GM18907 (cell line): ENCODE results near the gene RPP40.
"Not testable (repeated sequence)": the region's sequence is repeated elsewhere in the genome, so short reads cannot be mapped to it uniquely, and the experiment has no call there.

Experiments used
- ATAC-seq: cut with Tn5 transposase; IDR thresholded peaks from one replicate; pipeline ENCODE4 v1.9.1; 2021; ENCODE audit warnings: mild to moderate bottlenecking, moderate library complexity; ENCODE audit not compliant: unreplicated experiment

Gene RPP40

GRCh38 chr6:5020142-5020541, 16.3 kb upstream of the RPP40 start:
- ATAC-seq: no peak

- ATAC-seq: no peak
Measured at GRCh38 chr6:5014072-5014561, 10.3 kb upstream of the RPP40 start.

- ATAC-seq: no peak
Measured at GRCh38 chr6:5012519-5012918, 8.7 kb upstream of the RPP40 start.

DNA sequence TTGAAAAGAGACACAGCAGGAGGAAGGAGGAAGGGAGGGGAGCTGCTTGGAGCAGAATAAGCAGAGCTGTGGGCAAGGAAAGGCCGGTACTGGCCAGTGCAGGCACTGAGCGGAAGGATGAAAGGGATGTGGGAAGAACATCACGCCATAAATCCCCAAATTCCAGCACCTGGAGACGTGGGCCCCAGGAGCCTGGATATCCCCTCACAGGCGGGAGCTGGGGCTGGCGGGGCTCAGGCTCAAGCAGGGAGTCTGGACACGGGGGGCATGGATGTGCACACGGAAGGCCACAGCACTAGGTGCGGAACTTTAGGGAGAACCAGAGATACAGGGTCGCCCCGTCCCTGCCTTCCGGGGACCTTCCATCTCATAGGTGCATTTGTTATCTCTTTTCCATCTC, 7.5 kb upstream of the RPP40 start:
- no peak for ATAC-seq

DNA sequence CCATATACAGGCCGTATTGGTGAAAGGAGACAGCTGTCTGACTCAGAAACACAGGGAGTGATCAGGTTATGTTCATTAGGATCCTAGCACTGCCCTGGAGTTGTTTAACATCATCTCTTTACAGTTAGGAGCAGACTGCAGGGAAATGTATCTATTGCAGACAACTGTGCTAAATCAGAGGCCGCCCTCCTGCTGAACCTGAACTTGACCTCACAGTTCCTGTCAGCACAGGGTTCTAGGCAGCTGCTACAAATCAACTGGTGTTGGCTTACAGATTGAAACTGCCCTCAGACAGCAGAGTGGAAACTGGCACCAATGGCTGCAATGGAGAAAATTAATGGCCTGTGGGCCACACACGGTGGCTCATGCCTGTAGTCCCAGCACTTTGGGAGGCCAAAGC, 3.7 kb upstream of the RPP40 start:
- ATAC-seq: no peak

DNA sequence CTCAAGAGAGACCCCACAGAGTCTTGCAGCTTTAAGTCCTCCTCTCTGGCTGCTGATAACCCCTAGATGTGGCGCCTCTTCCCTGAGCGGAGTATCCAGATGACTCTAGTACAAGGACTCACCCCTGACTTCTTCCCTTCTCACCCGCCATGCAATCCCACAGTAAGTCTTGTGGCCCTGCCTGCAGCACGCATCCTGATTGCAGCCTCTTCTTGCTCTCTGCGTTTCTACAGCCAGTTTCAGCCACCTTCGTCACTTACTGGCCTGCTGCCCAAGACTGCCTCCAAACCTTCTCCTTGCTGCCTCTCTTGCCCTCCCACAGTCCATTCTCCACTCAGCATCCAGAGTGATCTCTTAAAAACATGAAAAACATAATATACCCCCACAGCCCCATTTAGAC, 2.4 kb upstream of the RPP40 start:
- ATAC-seq: no peak

DNA sequence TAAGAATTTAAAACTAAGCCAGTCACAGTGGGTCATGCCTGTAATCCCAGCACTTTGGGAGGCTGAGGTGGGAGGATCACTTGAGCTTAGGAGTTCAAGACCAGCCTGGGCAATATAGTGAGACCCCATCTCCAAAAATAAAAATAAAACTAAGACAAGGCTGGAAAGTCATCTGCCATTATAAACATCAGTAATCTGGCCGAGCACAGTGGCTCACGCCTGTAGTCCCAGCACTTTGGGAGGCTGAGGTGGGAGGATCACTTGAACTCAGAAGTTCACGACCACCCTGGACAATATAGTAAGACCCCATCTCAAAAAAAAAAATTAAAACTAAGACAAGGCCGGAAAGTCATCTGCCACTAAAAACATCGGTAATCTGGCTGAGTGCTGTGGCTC, 1.2 kb upstream of the RPP40 start:
- not testable (repeated sequence) for ATAC-seq

DNA sequence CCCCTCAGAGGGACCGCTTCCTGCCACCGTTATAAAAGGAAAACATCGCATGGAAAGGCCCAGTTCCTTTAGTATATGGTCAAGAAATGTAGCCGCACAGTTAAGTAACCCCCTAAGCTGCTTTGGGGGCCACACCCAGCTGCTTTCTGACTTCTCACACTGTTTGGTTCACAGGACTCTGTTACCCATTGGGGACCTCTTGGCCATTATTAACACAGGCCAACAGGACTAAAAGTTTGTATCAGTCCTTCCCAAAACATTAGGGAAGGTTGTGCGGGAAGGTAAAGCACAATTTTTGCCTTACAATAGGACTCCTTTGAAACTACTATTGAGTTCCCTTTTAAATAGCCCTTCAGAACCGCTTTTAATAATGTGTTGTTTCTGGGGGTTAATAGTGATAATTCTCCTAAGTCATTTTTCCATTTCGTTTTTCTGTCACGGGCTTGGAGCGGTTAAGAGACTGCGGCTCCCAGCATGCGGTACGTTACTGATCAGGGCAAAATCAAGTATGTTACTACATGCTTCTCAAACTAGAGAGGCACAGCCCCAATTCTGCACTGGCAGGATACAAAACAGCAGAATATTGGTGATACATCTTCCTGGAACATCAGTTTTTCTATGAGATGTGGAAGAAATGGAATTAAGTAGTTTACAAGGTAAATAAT, 668 bp upstream of the RPP40 start:
- ATAC-seq: peak; percentile 9

- no peak for ATAC-seq
Measured at GRCh38 chr6:4999586-4999985, 4.3 kb downstream of the RPP40 start.

DNA sequence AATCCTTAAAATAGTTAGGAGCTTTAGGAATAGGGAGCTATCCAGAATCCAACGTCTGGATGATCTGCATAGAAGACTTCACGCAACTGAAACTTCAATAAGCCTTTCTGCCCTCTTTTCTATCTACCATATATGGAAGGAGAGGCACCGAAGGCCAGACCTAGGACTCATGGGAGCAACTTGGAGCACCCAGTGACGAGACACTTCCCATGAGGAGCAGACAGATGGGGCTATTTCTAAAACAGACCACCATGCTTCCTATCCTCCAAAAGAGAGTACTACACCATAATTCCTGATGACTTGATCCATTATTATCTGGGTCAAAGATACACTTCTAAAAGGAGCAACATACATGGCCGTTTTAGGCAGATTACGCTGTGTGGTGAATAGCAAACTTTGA, 6.0 kb downstream of the RPP40 start:
- no peak for ATAC-seq

DNA sequence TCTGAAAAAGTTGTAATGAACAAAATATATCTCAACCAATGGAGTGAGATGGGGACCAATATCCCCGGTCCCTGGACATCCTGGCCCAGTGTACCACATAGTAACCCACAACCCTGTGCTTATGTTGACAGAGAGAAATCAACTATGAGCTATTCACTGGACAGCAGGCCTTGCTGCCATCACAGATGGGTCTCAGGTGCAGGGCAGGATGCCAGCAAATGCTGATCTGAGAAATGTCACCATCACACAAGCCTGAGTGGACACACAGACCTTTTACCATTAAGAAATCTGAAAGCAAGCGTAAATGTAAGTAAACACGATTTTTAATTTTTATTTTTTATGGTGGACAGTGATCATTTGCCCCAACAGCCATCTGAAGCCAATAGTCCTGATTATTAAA, 9.1 kb downstream of the RPP40 start:
- no peak for ATAC-seq

DNA sequence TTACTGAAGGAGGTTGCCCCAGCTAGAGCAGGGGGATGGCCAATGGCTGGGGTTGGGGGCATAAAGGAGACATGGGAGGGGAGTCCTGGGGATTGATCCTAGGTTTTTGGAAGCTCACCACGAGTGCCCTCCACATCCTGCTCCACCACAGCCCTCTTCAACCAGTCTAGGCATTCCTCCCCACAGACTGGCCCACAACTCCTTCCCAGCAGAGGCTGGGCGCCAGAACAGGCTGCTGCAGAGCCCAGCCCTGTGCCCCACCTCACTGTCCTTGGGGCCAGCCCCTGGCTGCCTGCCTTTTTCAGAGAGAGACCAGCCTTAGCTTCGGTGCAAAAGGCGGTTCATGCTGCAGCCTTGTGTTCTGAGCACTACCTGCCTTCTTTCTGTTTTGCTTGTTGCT, 16.4 kb downstream of the RPP40 start:
- ATAC-seq: no peak

- no peak for ATAC-seq
Measured at GRCh38 chr6:4986999-4987398, 16.8 kb downstream of the RPP40 start.

GRCh38 chr6:4983322-4983721, 20.5 kb downstream of the RPP40 start:
- no peak for ATAC-seq

- no peak for ATAC-seq
Measured at GRCh38 chr6:4981761-4982160, 22.1 kb downstream of the RPP40 start.

GRCh38 chr6:4979426-4979825, 24.4 kb downstream of the RPP40 start:
- no peak for ATAC-seq

DNA sequence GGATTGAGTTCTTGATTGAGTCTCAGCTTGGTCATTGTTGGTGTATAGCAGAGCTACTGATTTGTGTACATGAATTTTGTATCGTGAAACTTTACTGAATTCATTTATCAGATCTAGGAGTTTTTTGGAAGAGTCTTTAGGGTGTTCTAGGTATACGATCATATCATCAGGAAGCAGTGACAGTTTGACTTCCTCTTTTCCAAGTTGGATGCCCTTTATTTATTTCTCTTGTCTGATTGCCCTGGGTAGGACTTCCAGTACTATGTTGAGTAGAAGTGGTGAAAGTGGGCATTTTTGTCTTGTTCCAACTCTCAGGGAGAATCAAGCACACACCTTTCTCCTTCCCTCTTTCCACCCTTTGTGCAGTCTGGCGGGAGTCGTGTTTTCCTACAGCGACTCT, 26.4 kb downstream of the RPP40 start:
- no peak for ATAC-seq

DNA sequence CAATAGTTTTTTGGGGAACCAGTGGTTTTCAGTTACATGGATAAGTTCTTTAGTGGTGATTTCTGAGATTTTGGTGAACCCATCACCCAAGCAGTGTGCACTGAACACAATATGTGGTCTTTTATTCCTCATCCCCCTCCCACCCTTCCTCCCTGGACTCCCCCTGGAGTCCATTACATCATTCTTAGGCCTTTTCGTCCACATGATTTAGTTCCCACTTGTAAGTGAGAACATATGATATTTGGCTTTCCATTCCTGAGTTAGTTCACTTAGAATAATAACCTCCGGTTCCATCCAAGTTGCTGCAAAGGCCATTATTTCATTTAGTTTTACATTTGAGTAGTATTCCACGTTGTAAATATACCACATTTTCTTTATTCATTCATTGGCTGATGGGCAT, 28.3 kb downstream of the RPP40 start:
- ATAC-seq: no peak

DNA sequence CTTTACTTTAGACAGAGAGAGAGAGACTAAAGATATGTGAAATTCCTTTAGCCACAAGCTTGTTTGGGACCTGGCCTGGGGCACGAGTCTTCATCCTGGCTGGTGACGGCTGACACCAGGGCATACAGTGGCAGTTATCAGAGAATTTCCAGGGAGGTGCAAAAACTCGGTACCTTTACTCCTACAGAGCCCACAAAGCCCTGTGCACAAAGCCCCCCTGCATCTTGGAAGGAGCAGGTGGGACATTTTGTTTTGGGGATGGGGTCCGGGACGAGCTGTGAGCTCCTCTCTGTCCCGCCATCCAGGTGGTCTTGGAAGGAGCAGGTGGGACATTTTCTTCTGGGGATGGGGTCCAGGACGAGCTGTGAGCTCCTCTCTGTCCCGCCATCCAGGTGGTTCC, 28.9 kb downstream of the RPP40 start:
- no peak for ATAC-seq

DNA sequence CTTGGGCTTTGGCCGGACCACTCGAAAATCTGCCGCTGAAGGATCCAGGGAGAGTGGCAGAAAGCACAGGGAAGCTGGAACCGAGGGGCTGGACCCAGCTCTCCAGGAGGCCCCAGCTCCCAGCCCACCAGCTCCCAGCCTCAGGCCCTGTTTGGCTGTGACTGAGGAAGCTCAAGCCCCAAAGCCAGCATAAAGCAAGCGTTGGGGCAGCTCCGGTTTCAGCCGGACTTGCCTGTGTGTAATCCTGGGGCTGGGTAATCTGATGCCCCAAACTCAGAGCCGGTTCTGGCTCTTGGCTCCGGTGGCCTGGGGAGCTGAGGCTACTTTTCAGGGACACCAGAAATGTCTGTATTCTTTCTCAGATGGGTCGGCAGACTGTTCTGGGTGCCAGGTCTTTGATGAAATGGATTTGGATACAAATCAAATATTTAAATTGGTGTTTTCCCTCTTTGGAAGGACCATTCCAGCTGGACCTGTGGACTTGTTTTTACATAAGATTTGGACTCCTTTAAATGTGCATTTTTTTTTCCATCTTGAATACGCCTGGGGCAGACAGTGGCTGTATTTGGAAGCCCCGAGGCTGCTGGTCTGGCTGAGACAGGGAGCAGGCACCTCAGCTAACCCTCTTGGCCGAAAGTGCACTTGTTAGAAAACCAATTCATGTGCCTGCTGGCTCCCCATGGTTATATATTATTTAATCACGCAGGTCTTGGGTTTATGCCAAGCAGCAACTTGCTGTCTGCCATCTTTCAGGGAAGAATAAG, 29.7 kb downstream of the RPP40 start:
- no peak for ATAC-seq

DNA sequence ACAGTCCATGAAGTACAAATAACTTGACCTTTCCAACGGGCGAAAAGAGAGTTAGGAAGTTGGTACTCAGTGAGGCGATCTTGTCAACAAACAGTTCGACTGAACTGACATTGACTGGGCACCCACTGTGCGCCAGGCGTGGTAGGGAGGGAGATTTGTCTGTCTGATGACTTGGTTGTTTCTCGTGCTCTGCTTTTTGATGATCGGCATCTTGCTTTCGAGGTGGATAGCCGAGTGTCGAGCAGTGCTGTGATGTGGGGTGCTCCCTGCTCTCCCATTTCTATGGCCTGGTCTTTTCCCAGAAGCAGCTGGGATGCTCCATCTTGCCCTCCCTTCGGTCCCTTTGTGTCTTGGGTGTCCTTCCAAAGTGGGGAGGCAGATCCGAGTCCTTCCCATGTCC, 30.4 kb downstream of the RPP40 start:
- ATAC-seq: no peak

DNA sequence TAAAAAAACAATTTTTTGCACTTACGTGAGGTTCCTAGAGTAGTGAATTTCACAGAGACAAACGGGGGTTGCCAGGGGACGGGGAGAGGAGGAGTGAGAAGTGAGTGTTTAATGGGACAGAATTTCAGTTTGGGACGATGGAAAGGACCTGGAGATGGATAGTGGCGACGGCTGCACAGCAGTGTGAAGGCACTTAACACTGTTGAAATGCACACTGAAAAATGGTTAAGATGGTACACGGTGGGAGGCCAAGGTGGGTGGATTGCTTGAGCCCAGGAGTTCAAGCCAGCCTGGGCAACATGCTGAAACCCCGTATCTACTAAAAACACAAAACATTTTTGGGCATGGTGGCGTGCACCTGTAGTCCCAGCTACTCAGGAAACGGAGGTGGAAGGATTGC, 31.4 kb downstream of the RPP40 start:
- ATAC-seq: no peak

GRCh38 chr6:4971851-4972250, 32.0 kb downstream of the RPP40 start:
- ATAC-seq: no peak
